ENCODE data around the gene ZNF761.
"Not testable (repeated sequence)": the region's sequence is repeated elsewhere in the genome, so short reads cannot be mapped to it uniquely, and the experiment has no call there.

ZNF761 gene

DNA sequence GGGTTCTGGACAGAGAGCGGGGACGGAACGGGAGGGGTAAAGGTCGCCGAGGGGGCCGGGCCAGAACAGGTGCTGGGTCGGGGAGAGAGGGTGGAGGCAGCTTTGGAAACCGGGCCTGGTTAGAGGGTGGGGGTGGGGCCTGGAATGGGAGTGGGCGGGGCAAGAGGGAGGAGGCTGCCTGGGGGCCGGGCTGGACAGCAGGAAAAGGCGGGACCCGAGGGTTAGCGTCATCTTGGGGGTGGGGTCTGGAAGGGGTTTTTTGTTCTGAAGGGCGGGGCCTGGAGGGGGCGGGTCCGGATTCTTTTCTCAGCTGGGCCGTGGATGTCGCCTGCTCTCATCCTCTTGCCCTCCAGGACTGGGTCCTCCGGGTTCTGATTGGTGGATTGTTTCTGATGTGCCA is 31.5 kb downstream of the ZNF761 start:
- TF ChIP-seq, protein P1, sequence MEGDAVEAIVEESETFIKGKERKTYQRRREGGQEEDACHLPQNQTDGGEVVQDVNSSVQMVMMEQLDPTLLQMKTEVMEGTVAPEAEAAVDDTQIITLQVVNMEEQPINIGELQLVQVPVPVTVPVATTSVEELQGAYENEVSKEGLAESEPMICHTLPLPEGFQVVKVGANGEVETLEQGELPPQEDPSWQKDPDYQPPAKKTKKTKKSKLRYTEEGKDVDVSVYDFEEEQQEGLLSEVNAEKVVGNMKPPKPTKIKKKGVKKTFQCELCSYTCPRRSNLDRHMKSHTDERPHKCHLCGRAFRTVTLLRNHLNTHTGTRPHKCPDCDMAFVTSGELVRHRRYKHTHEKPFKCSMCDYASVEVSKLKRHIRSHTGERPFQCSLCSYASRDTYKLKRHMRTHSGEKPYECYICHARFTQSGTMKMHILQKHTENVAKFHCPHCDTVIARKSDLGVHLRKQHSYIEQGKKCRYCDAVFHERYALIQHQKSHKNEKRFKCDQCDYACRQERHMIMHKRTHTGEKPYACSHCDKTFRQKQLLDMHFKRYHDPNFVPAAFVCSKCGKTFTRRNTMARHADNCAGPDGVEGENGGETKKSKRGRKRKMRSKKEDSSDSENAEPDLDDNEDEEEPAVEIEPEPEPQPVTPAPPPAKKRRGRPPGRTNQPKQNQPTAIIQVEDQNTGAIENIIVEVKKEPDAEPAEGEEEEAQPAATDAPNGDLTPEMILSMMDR (IDR thresholded peaks at IDR 0.05; ENCODE audit: low read depth, low read length), result no peak
- no peak overlapping the region for H3K4me3 ChIP-seq (replicated peaks in 1 of 2; ENCODE audit: low read depth in 2 of 2, low read length in 2 of 2)
- DNase-seq (ENCODE audit: low read depth in 2 of 2), result peak in 1 of 2 donors; percentile 12

DNA sequence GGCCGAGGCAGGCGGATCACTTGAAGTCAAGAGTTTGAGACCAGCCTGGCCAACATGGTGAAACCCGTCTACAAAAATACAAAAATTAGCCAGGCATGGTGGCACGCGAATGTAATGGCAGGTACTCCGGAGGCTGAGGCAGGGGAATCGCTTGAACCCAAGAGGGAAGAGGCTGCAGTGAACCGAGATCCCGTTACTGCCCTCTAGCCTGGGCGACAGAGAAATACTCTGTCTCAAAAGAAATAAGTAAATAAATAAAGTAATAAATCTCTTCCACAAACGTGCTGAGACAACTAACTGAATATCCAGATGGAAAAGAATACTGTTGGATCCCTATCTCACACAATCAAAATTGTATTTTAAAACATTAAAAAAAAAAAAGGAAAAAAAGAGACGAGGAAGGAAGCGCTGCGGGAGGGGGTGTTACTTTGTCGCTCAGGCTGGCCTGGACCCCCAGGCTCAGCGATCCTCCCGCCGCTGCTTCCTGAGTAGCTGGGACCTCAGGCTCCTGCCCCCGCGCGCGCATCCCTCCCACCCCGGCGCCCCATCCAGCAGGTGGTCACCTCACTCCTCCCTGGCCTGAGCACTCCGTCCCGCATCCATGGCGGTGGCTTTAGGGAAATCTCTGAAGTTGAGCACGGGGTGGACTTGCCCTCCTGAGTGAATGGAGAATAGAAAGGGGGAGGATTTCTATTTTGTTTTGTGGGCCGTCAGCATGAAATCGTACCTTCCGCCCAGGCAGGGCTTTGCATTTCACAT is 35.1 kb downstream of the ZNF761 start:
- TF ChIP-seq, protein P1 (IDR thresholded peaks at IDR 0.05; ENCODE audit: low read depth, low read length), result no peak
- DNase-seq (ENCODE audit: low read depth in 2 of 2), result no peak

DNA sequence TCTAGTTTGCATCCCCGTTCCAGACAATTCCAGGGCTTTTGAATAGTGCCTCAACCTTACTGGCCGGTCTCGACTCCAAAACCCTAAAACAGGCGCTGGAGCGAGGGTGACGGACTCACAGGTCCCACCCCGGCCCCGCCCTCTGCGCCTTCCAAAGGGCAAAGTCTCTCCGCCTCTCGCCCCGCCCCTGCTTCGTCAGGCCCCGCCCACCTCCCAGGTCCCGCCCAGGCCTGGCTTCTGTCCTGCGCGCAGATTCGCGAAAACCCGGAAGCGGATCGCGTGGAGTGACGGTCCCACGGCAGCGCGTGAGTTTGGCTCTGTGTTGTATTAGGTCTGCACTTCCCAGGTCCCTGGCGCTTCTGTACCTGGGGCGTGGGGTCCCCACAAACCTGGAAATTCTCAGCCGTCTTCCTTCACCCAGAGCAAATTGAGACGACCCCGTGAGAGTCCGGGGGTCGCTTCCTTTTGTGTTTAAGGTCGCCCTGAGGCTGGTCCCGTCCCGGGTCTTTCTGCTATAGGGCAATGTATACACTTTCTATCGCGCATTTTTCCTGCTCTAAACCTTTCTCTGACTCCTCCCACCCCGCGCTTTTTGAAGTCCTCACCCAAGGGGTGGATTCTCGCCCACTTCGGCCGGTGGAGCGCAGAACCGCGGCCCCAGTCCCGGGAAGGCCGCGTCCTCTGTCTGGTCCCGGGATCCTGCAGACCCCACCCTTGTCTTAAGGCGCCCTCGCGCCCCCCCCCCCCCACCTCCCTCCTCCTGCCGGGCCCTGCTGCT is 35.9 kb downstream of the ZNF761 start, which contains the start of gene ZNF813:
ZNF813 (plus strand) TSS at position 249 of the 778 bp plus-strand sequence. CDS start 16,090 bp downstream, outside the sequence.
- peak; percentile 81 to 87 for DNase-seq (ENCODE audit: low read depth in 2 of 2)
- TF ChIP-seq, protein P1 (IDR thresholded peaks at IDR 0.05; ENCODE audit: low read depth, low read length), result no peak
- peak within 1 kb of the TSS; percentile 73 to 76 for H3K4me3 ChIP-seq (replicated peaks in 1 of 2; ENCODE audit: low read depth in 2 of 2, low read length in 2 of 2)

More for the DNA sequence above, 35.1 kb downstream of the ZNF761 start:
- peak overlapping the region; percentile 73 to 76 for H3K4me3 ChIP-seq (replicated peaks in 1 of 2; ENCODE audit: low read depth in 2 of 2, low read length in 2 of 2)

DNA sequence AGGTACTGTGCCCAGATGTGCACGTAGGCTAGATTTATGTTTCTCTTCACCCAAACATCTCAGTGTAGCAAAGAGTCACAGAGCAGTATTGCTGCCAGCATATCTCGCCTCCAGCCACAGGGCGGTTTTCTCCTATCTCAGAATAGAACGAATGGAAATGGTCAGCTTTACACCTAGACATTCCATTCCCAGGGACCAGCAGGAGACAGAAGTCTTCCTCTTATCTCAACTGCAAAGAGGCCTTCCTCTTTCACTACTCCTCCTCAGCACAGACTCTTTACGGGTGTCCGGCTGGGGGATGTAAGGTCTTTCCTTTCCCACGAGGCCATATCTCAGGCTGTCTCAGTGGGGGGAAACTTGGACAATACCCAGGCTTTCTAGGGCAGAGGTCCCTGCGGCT is 36.8 kb downstream of the ZNF761 start:
- peak overlapping the region in 1 of 2 donors; percentile 76 for H3K4me3 ChIP-seq (replicated peaks in 1 of 2; ENCODE audit: low read depth in 2 of 2, low read length in 2 of 2)

DNA sequence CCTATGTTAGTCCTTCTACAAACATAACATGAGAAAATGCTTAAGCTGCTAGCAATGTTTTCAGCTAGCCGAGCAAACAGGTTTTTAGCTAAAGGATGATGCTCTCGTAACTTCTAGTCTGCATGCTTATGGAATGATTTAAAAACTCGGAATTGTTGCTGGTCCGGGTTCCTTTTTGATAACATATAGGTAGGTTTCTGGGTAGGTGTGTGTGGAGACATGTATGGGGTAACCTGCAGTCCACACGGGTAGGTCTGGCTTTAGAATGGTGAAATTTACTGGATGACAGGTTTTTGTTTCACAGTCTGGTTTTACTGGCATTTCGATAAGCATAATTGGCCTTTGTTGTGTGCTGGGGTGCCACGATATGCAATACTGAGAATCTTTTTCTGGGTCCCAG is 40.1 kb downstream of the ZNF761 start:
- TF ChIP-seq, protein P1 (IDR thresholded peaks at IDR 0.05; ENCODE audit: low read depth, low read length), result no peak
- DNase-seq (ENCODE audit: low read depth in 2 of 2), result no peak
- no peak overlapping the region for H3K4me3 ChIP-seq (replicated peaks in 1 of 2; ENCODE audit: low read depth in 2 of 2, low read length in 2 of 2)

More for the DNA sequence above, 36.8 kb downstream of the ZNF761 start:
- DNase-seq (ENCODE audit: low read depth in 2 of 2), result not testable (repeated sequence)

DNA sequence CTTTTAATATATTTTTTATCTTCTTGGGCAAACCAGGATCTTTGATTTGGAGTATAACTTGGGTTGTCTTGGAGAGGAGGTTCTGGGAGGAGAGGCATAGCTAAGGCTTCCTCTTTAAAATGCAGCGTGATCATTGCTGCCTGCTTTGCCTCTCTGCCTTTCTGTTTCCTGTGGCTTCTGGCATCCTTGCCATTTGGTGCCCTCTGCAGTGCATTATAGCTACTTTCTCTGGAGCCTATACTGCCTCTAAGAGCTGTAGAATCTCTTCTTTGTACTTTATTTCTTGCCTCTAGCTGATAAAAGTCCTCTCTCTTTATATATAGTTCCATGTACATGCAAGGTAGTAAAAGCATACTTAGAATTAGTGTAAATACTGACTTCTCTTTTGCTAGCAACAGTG is 43.0 kb downstream of the ZNF761 start:
- not testable (repeated sequence) for DNase-seq (ENCODE audit: low read depth in 2 of 2); H3K4me3 ChIP-seq (replicated peaks in 1 of 2; ENCODE audit: low read depth in 2 of 2, low read length in 2 of 2)

DNA sequence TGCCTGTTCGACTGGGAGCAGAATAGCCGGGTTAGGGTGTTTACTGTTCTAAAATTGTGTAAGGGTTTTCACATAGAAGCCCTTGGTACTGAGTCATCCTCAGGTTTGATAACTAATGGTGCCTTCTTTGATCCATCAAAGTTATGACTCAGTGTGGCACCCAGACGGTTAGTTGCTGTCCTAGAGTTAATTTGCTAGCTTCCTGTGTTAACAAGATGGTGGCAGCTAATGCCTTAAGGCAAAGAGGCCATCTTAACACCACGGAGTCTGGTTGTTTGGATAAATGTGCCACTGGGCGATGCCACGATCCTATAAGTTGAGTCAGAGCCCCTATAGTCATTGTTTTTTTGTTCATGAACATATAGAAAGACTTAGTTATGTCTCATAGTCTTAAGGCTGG is 43.7 kb downstream of the ZNF761 start:
- peak in 1 of 2 donors; percentile 9 for DNase-seq (ENCODE audit: low read depth in 2 of 2)

DNA sequence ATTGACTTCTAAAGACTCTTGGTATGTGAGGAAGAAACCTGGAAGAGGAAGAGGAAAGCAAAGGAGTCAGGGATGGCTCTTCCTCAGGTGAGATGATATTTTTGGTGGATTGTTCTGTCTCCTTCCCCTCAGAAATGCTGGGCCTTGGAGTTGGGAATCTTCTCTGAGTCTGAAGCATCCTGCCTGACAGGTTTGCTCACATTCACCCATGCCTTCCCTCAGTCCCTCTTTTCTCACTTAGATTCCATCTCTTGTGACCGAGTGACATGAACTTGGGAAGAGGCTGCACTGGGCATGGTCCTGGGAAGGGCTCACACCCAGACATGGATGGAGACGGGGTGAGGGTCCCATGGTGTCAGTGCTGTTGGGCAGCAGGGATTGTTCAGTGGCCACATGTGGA is 52.0 kb downstream of the ZNF761 start:
- DNase-seq (ENCODE audit: low read depth in 2 of 2); H3K4me3 ChIP-seq (replicated peaks in 1 of 2; ENCODE audit: low read depth in 2 of 2, low read length in 2 of 2): not testable (repeated sequence)

More for the DNA sequence above, 43.7 kb downstream of the ZNF761 start:
- H3K4me3 ChIP-seq (replicated peaks in 1 of 2; ENCODE audit: low read depth in 2 of 2, low read length in 2 of 2), result not testable (repeated sequence)
